ENCODE results near the gene TNFRSF8. TPM values are rescaled to one million over a fixed set of nuclear protein-coding genes. Genes with fewer than 3 reads are reported as not detected.

The TNFRSF8 gene
- total RNA-seq, 2 donors from 2014 or later, result 0.32 to 4.7 TPM

- Histone ChIP-seq H3K4me3 (no peak overlapping the region), H3K27me3 (replicated peaks; ENCODE audit: insufficient read depth) (no peaks in the 10 kb centered on the region), H3K9me3 (no peaks in the 10 kb centered on the region), H3K4me1 (replicated peaks) (no peaks in the 10 kb centered on the region), H3K36me3 (no peaks in the 10 kb centered on the region), H3K27ac (no peak overlapping the region)
- intact Hi-C loops (cut with DNase I), result no loop called here
- WGBS, result 91% methylated on average over 14 of the region's 14 CpGs
- no peak for DNase-seq (ENCODE audit: low spot score)
- TF ChIP-seq POLR2A (IDR thresholded peaks at IDR 0.05) (no peak), POLR2AphosphoS5 (IDR thresholded peaks at IDR 0.05) (no peak)
- TF ChIP-seq, protein P1, sequence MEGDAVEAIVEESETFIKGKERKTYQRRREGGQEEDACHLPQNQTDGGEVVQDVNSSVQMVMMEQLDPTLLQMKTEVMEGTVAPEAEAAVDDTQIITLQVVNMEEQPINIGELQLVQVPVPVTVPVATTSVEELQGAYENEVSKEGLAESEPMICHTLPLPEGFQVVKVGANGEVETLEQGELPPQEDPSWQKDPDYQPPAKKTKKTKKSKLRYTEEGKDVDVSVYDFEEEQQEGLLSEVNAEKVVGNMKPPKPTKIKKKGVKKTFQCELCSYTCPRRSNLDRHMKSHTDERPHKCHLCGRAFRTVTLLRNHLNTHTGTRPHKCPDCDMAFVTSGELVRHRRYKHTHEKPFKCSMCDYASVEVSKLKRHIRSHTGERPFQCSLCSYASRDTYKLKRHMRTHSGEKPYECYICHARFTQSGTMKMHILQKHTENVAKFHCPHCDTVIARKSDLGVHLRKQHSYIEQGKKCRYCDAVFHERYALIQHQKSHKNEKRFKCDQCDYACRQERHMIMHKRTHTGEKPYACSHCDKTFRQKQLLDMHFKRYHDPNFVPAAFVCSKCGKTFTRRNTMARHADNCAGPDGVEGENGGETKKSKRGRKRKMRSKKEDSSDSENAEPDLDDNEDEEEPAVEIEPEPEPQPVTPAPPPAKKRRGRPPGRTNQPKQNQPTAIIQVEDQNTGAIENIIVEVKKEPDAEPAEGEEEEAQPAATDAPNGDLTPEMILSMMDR (IDR thresholded peaks at IDR 0.05), result no peak
Measured at GRCh38 chr1:12111741-12112140, 48.6 kb downstream of the TNFRSF8 start.

GRCh38 chr1:12112711-12113161 lies 49.6 kb downstream of the TNFRSF8 start:
- intact Hi-C loops (cut with DNase I), result no loop called here
- TF ChIP-seq POLR2A (IDR thresholded peaks at IDR 0.05) (no peak), POLR2AphosphoS5 (IDR thresholded peaks at IDR 0.05) (no peak)
- TF ChIP-seq, protein P1 (IDR thresholded peaks at IDR 0.05), result no peak
- Histone ChIP-seq H3K4me1 (replicated peaks) (no peaks in the 10 kb centered on the region), H3K4me3 (no peak overlapping the region), H3K9me3 (no peaks in the 10 kb centered on the region), H3K27me3 (replicated peaks; ENCODE audit: insufficient read depth) (no peaks in the 10 kb centered on the region), H3K27ac (no peak overlapping the region), H3K36me3 (no peaks in the 10 kb centered on the region)
- 70% methylated on average over 5 of the region's 5 CpGs for WGBS
- no peak for DNase-seq (ENCODE audit: low spot score)

DNA sequence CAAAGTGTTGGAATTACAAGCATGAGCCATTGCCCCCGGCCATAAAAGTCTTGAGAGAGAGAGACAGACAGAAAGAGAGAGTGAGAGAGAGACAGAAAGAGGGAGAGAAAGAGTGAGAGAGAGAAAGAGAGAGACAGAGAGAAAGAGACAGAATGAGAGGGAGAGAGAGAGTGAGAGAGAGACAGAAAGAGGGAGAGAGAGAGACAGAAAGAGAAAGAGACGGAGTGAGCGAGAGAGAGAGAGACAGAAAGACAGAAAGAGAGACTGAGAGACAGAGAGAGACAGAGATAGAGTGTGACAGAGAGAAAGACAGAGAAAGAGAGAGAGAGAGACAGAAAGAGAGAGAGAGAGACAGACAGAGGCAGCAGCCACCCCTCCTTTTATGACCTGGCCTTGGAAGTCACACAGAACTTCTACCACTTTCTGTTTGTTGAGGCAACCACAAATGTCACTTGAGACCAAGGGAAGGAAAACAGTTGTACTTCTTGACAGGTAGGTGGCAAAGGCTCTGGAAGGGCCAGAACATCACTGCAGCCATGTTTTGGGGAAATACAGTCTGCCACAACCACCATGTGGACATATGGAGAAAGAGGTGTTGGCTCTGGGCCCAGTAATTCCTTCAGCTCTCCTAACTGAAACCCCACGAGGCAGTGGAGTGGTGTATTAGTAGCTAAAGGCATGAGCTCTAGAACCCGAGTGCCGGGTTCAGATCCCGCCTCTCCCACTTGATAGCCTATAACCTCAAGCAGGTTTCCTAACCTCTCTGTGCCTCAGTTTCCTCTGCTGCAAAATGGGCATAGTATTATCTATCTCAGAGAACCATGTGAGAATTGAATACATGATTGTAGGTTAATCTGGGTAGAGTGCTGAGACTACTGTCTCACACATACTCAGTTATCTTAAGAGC lies 50.6 kb downstream of the TNFRSF8 start:
- no peak overlapping the region for H3K4me3 ChIP-seq
- H3K27me3 ChIP-seq (replicated peaks; ENCODE audit: insufficient read depth), result no peaks in the 10 kb centered on the region
- 75% methylated on average over 7 of the region's 7 CpGs for WGBS
- H3K4me1 ChIP-seq (replicated peaks), result no peaks in the 10 kb centered on the region
- H3K27ac ChIP-seq, result no peak overlapping the region
- no peak for DNase-seq (ENCODE audit: low spot score)
- TF ChIP-seq POLR2AphosphoS5 (IDR thresholded peaks at IDR 0.05) (no peak), POLR2A (IDR thresholded peaks at IDR 0.05) (no peak)
- TF ChIP-seq, protein P1 (IDR thresholded peaks at IDR 0.05), result no peak
- no peaks in the 10 kb centered on the region for H3K36me3 ChIP-seq
- no peaks in the 10 kb centered on the region for H3K9me3 ChIP-seq
- intact Hi-C loops (cut with DNase I), result no loop called here

GRCh38 chr1:12114340-12114683 lies 51.2 kb downstream of the TNFRSF8 start:
- Histone ChIP-seq H3K27ac (no peak overlapping the region), H3K27me3 (replicated peaks; ENCODE audit: insufficient read depth) (no peaks in the 10 kb centered on the region), H3K9me3 (no peaks in the 10 kb centered on the region), H3K36me3 (no peaks in the 10 kb centered on the region), H3K4me1 (replicated peaks) (no peaks in the 10 kb centered on the region), H3K4me3 (no peak overlapping the region)
- WGBS, result 86% methylated on average over 6 of the region's 6 CpGs
- DNase-seq (ENCODE audit: low spot score), result no peak
- intact Hi-C loops (cut with DNase I), result no loop called here
- TF ChIP-seq POLR2A (IDR thresholded peaks at IDR 0.05) (no peak), POLR2AphosphoS5 (IDR thresholded peaks at IDR 0.05) (no peak)
- TF ChIP-seq, protein P1 (IDR thresholded peaks at IDR 0.05), result no peak

DNA sequence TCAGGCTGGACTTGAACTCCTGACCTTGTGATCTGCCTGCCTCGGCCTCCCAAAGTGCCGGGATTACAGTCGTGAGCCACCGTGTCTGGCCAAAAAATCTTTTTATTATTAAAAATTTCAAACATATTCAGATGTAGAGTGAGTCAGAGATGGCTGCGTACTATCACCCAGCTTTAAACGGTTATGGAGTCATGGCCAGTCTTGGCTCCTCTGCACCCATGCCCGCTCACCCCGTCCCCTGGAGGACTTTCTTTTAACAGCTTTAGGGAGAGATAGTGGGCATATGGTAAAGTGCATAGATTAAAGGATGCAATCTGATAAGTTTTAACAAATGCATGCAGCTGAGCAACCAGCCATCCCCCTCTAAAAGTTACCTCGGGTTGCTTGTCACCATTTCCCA lies 51.8 kb downstream of the TNFRSF8 start:
- intact Hi-C loops (cut with DNase I), result no loop called here
- Histone ChIP-seq H3K36me3 (no peaks in the 10 kb centered on the region), H3K4me3 (no peak overlapping the region), H3K27ac (no peak overlapping the region), H3K9me3 (no peaks in the 10 kb centered on the region), H3K27me3 (replicated peaks; ENCODE audit: insufficient read depth) (no peaks in the 10 kb centered on the region), H3K4me1 (replicated peaks) (no peaks in the 10 kb centered on the region)
- TF ChIP-seq POLR2AphosphoS5 (IDR thresholded peaks at IDR 0.05), result no peak
- TF ChIP-seq, protein P1 (IDR thresholded peaks at IDR 0.05), result no peak
- no peak for TF ChIP-seq POLR2A (IDR thresholded peaks at IDR 0.05)
- DNase-seq (ENCODE audit: low spot score), result no peak
- WGBS, result 73% methylated on average over 9 of the region's 9 CpGs
